IMR-90 (cell line): ENCODE results near the gene MTCL1.

Experiments
- BHLHE40 ChIP-seq: fragments of 150-350 bp; IDR thresholded peaks from 2 replicates; pipeline ENCODE4 v1.6.1; 2016; ENCODE audit warnings: mild to moderate bottlenecking, low read depth, low read length
- CEBPB ChIP-seq: IDR thresholded peaks from 2 replicates; pipeline ENCODE4 v1.6.1; 2012; ENCODE audit warnings: low read depth, low read length, improper control_type of control experiment
- RAD21 ChIP-seq: IDR thresholded peaks from 2 replicates; pipeline ENCODE4 v1.6.1; 2012; ENCODE audit warnings: low read length, improper control_type of control experiment
- RCOR1 ChIP-seq: IDR thresholded peaks from 2 replicates; pipeline ENCODE4 v1.6.1; 2012; ENCODE audit warnings: mild to moderate bottlenecking, low read length, improper control_type of control experiment; ENCODE audit not compliant: insufficient replicate concordance
- RFX5 ChIP-seq: IDR thresholded peaks from 2 replicates; pipeline ENCODE4 v1.8.0; 2012; ENCODE audit warnings: low read depth, mild to moderate bottlenecking, low read length, moderate library complexity
- USF2 ChIP-seq: fragments of 150-350 bp; IDR thresholded peaks from 2 replicates; pipeline ENCODE4 v1.6.1; 2017; ENCODE audit warnings: mild to moderate bottlenecking, antibody characterized with exemption, low read length, low read depth
- TF ChIP-seq, protein P1 (sequence below): conservative IDR thresholded peaks from 2 replicates; pipeline ENCODE4 v1.5.1; 2012; ENCODE audit warnings: mild to moderate bottlenecking, low read depth, low read length, improper control_type of control experiment
- TF ChIP-seq, protein P2 (sequence below): fragments of 150-350 bp; IDR thresholded peaks from 2 replicates; pipeline ENCODE4 v1.6.1; 2016; ENCODE audit warnings: low read depth, mild to moderate bottlenecking, low read length, moderate library complexity, borderline replicate concordance

- TF ChIP-seq RFX5: no peak
- no peak for TF ChIP-seq CEBPB
- TF ChIP-seq USF2: no peak
- no peak for TF ChIP-seq RAD21
- no peak for TF ChIP-seq BHLHE40
- TF ChIP-seq, protein P1, sequence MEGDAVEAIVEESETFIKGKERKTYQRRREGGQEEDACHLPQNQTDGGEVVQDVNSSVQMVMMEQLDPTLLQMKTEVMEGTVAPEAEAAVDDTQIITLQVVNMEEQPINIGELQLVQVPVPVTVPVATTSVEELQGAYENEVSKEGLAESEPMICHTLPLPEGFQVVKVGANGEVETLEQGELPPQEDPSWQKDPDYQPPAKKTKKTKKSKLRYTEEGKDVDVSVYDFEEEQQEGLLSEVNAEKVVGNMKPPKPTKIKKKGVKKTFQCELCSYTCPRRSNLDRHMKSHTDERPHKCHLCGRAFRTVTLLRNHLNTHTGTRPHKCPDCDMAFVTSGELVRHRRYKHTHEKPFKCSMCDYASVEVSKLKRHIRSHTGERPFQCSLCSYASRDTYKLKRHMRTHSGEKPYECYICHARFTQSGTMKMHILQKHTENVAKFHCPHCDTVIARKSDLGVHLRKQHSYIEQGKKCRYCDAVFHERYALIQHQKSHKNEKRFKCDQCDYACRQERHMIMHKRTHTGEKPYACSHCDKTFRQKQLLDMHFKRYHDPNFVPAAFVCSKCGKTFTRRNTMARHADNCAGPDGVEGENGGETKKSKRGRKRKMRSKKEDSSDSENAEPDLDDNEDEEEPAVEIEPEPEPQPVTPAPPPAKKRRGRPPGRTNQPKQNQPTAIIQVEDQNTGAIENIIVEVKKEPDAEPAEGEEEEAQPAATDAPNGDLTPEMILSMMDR: no peak
- no peak for TF ChIP-seq RCOR1
- TF ChIP-seq, protein P2, sequence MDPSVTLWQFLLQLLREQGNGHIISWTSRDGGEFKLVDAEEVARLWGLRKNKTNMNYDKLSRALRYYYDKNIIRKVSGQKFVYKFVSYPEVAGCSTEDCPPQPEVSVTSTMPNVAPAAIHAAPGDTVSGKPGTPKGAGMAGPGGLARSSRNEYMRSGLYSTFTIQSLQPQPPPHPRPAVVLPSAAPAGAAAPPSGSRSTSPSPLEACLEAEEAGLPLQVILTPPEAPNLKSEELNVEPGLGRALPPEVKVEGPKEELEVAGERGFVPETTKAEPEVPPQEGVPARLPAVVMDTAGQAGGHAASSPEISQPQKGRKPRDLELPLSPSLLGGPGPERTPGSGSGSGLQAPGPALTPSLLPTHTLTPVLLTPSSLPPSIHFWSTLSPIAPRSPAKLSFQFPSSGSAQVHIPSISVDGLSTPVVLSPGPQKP: no peak
Measured at GRCh38 chr18:8791171-8791651, 85.9 kb downstream of the MTCL1 start.
